HL-60 (cell line): ENCODE measurements around the gene FCMR.

Experiments used
- POLR2AphosphoS5 ChIP-seq: IDR thresholded peaks from 2 replicates; pipeline ENCODE4 v1.6.1; 2012; ENCODE audit warnings: low read depth
- REST ChIP-seq: IDR thresholded peaks from 2 replicates; pipeline ENCODE4 v1.6.1; 2012; ENCODE audit warnings: low read depth; ENCODE audit not compliant: insufficient replicate concordance
- TF ChIP-seq, protein P1 (sequence below): IDR thresholded peaks from one replicate; pipeline ENCODE4 v1.5.1; 2011; ENCODE audit warnings: low read length, control low read depth, inconsistent platforms; ENCODE audit not compliant: insufficient read depth

DNA sequence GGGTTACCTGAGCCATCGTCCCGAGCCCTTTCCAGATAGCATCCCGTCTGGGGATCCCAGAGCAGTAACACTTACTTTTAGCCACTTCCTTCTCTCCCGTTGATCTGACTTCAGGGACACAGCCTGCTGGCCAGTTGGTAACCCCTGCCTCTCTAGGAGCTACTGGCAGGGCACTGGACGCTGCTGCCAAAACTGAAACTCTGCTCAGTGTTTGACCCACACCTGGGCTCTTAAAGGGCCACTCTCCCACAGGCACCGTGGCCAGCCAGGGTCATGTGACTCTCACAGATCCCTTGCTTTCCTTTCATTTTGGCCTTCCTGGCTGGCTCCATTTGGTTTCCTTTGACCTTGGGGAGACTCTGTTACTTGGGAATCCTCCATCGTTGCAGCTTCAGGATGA lies 24.5 kb upstream of the FCMR start, which contains the start of gene PIGR:
- TF ChIP-seq, protein P1, sequence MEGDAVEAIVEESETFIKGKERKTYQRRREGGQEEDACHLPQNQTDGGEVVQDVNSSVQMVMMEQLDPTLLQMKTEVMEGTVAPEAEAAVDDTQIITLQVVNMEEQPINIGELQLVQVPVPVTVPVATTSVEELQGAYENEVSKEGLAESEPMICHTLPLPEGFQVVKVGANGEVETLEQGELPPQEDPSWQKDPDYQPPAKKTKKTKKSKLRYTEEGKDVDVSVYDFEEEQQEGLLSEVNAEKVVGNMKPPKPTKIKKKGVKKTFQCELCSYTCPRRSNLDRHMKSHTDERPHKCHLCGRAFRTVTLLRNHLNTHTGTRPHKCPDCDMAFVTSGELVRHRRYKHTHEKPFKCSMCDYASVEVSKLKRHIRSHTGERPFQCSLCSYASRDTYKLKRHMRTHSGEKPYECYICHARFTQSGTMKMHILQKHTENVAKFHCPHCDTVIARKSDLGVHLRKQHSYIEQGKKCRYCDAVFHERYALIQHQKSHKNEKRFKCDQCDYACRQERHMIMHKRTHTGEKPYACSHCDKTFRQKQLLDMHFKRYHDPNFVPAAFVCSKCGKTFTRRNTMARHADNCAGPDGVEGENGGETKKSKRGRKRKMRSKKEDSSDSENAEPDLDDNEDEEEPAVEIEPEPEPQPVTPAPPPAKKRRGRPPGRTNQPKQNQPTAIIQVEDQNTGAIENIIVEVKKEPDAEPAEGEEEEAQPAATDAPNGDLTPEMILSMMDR = no peak
- TF ChIP-seq POLR2AphosphoS5 (no peak), REST (no peak)
